ENCODE results near the gene SELENOS. TPM values are rescaled to one million over a fixed set of nuclear protein-coding genes. Genes with fewer than 3 reads are reported as not detected.
A peak's percentile ranks its signal among the peaks of the same experiment; 100 is the strongest.

SELENOS gene
- total and polyA plus RNA-seq, 9 of the 15 experiments (the other 6 are each of a cell fraction or from before 2014, with no cell fraction given) = 24.9 to 57.4 (median 47.9) TPM

DNA sequence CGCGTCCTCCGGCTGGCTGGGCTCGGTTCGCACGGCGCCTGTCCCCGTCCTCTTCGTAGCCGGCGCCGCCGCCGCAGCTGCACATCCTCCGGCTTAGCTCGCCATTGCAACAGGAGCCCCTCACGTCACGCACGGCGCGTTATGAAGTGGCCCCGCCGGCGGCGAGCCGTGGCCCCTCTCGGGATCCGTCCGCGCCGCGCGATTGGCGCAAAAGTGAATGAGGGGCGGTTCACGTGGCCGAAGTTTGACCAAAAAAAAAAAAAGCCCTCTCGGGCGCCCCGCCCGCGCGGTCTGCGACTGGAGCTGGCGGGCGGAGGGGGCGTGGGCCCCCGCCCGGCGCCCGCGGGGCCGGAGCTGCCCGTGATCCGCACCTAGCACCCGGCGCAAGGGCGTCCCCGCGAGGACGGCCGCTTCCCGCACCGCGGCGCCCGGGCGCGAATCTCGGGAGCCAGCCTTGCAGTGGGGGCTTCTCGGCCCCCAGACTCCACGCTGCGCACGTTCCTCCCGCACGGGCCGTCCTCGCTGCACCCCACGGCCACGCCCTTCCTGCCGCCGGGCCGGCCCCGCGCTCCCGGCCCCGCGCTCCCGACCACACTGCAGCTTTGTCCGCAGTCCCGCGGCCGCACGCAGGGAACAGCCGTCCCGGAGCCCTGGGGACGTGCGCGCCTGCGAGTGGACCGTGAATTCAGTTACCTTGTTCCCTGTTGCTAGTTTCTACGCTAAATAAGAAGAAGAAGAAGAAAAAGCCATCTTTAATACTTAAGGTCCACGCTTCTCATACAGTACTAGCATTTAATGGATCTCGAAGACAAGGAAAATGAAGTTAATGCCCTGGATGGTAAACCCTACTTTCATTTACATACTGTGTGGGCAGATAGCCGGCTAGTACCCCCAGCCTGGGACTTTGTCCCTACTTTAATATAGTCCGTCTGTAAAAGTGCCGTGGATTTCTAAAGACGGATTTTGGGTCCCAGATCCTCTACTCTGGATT is 25.2 kb downstream of the SELENOS start, which contains the start of gene CHSY1 (continued):
- TF ChIP-seq ZBTB40 (IDR thresholded peaks at IDR 0.05) (0 out of 2 replicates have a peak, but pooled peaks have one; percentile 51), ZBTB40 (CRISPR knock-in tag; IDR thresholded peaks at IDR 0.05) (no peak), ETS1 (conservative IDR thresholded peaks at IDR 0.05; ENCODE audit: control insufficient read depth, low read depth, low read length) (peak; percentile 46; the same call in 1 of the 2 replicates), NR3C1 (CRISPR knock-in tag; IDR thresholded peaks at IDR 0.05) (0 out of 2 replicates have a peak, but pooled peaks have one; percentile 27), ZFPM2 (CRISPR knock-in tag; IDR thresholded peaks at IDR 0.05) (no peak), JUND (IDR thresholded peaks at IDR 0.05; ENCODE audit: borderline replicate concordance, low read depth, low read length) (peak; percentile 34; the same call in 1 of the 2 replicates), JUND (tag; IDR thresholded peaks at IDR 0.05; ENCODE audit: borderline replicate concordance, low read depth, low read length) (no peak; the same call in 2 of the 3 replicates), CHD2 (IDR thresholded peaks at IDR 0.05; ENCODE audit: low read depth, low read length) (0 out of 2 replicates have a peak, but pooled peaks have one; percentile 44), VEZF1 (CRISPR knock-in tag; IDR thresholded peaks at IDR 0.05) (peak; percentile 98)
- TF ChIP-seq, protein P1, sequence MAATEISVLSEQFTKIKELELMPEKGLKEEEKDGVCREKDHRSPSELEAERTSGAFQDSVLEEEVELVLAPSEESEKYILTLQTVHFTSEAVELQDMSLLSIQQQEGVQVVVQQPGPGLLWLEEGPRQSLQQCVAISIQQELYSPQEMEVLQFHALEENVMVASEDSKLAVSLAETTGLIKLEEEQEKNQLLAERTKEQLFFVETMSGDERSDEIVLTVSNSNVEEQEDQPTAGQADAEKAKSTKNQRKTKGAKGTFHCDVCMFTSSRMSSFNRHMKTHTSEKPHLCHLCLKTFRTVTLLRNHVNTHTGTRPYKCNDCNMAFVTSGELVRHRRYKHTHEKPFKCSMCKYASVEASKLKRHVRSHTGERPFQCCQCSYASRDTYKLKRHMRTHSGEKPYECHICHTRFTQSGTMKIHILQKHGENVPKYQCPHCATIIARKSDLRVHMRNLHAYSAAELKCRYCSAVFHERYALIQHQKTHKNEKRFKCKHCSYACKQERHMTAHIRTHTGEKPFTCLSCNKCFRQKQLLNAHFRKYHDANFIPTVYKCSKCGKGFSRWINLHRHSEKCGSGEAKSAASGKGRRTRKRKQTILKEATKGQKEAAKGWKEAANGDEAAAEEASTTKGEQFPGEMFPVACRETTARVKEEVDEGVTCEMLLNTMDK (IDR thresholded peaks at IDR 0.05; ENCODE audit: borderline replicate concordance, insufficient read depth, low read depth, low read length, poor library complexity, severe bottlenecking) = peak; percentile 5

Data from K562 (cell line).